DND-41 (cell line): ENCODE data around the gene PPP1R1C.

Experiments
- ATAC-seq: fragments of 200-7000 bp; cut with Tn5 transposase; 3 replicates; pipeline ENCODE4 v1.9.1; 2021; ENCODE audit warnings: low read depth; ENCODE audit not compliant: insufficient read depth
- DNase-seq: peaks from one replicate; pipeline ENCODE4 v3.0.0-alpha.2; 2020
- H2AFZ ChIP-seq: 2 replicates; pipeline ENCODE4 v1.6.0; 2012; ENCODE audit warnings: low read depth, low read length
- H3K27ac ChIP-seq: 2 replicates; pipeline ENCODE4 v1.5.1; 2012; ENCODE audit warnings: low read length, inconsistent platforms
- H3K27me3 ChIP-seq: fragments of 200-600 bp; sonication (generic); 2 replicates; pipeline ENCODE4 v1.6.0; 2012; ENCODE audit warnings: low read length, mild to moderate bottlenecking, inconsistent platforms; ENCODE audit not compliant: insufficient read depth, poor library complexity
- H3K36me3 ChIP-seq: 2 replicates; pipeline ENCODE4 v1.5.1; 2012; ENCODE audit warnings: low read length, inconsistent platforms; ENCODE audit not compliant: insufficient read depth
- H3K4me1 ChIP-seq: 2 replicates; pipeline ENCODE4 v1.5.1; 2012; ENCODE audit warnings: mild to moderate bottlenecking, low read length; ENCODE audit not compliant: insufficient read depth
- H3K4me2 ChIP-seq: 2 replicates; pipeline ENCODE4 v1.6.0; 2012; ENCODE audit warnings: mild to moderate bottlenecking, moderate library complexity, low read length, inconsistent platforms; ENCODE audit not compliant: insufficient read depth
- H3K4me3 ChIP-seq, 2 experiments: fragments of 200-600 bp in 1 of 2; shearing (Covaris generic) in 1 of 2; 2 replicates each; pipeline ENCODE4 v1.5.1; 2012 to 2016; ENCODE audit warnings: inconsistent platforms in 2 of 2, low read length in 2 of 2, mild to moderate bottlenecking in 2 of 2, low read depth in 1 of 2, moderate library complexity in 1 of 2
- H3K79me2 ChIP-seq: 2 replicates; pipeline ENCODE4 v1.6.0; 2012; ENCODE audit warnings: low read length, inconsistent platforms; ENCODE audit not compliant: insufficient read depth
- H3K9ac ChIP-seq: 2 replicates; pipeline ENCODE4 v1.6.0; 2012; ENCODE audit warnings: low read depth, mild to moderate bottlenecking, inconsistent platforms, low read length, moderate library complexity
- H3K9me3 ChIP-seq: 2 replicates; pipeline ENCODE4 v1.5.1; 2012; ENCODE audit warnings: low read length, moderate library complexity, mild to moderate bottlenecking, inconsistent platforms; ENCODE audit not compliant: insufficient read depth, severe bottlenecking
- H4K20me1 ChIP-seq: 2 replicates; pipeline ENCODE4 v1.6.0; 2012; ENCODE audit warnings: low read length; ENCODE audit not compliant: insufficient read depth
- CTCF ChIP-seq: IDR thresholded peaks from 2 replicates; pipeline ENCODE4 v1.5.1; 2012; ENCODE audit warnings: borderline replicate concordance, low read length, moderate library complexity, mild to moderate bottlenecking; ENCODE audit not compliant: poor library complexity, severe bottlenecking; ENCODE audit errors: extremely low read depth
- EZH2 ChIP-seq: IDR thresholded peaks from 3 replicates; pipeline ENCODE4 v1.6.1; 2012; ENCODE audit warnings: borderline replicate concordance, low read depth, mild to moderate bottlenecking, moderate library complexity, low read length, inconsistent platforms; ENCODE audit not compliant: severe bottlenecking

The PPP1R1C gene

GRCh38 chr2:182058056-182058455 lies 72.4 kb downstream of the PPP1R1C start:
- no peaks in the 10 kb centered on the region for H3K36me3 ChIP-seq
- H2AFZ ChIP-seq: no peak overlapping the region
- H3K4me1 ChIP-seq: no peaks in the 10 kb centered on the region
- DNase-seq (no peak), ATAC-seq (no peak)
- H3K27me3 ChIP-seq: no peaks in the 10 kb centered on the region
- H3K4me3 ChIP-seq: no peak overlapping the region
- H3K4me2 ChIP-seq: no peak overlapping the region
- no peak overlapping the region for H3K9ac ChIP-seq
- no peaks in the 10 kb centered on the region for H3K9me3 ChIP-seq
- no peaks in the 10 kb centered on the region for H3K79me2 ChIP-seq
- no peak overlapping the region for H3K27ac ChIP-seq
- no peak for TF ChIP-seq CTCF
- no peak for TF ChIP-seq EZH2
- no peaks in the 10 kb centered on the region for H4K20me1 ChIP-seq

- TF ChIP-seq EZH2 (no peak), CTCF (no peak)
- no peak for DNase-seq
- Histone ChIP-seq H3K9ac (no peak overlapping the region), H3K4me3 (no peak overlapping the region), H3K36me3 (no peaks in the 10 kb centered on the region), H4K20me1 (no peaks in the 10 kb centered on the region), H3K4me1 (no peaks in the 10 kb centered on the region), H3K4me2 (no peak overlapping the region), H3K79me2 (no peaks in the 10 kb centered on the region), H2AFZ (no peak overlapping the region), H3K9me3 (no peaks in the 10 kb centered on the region), H3K27me3 (no peaks in the 10 kb centered on the region), H3K27ac (no peak overlapping the region)
- no peak for ATAC-seq
Observed at GRCh38 chr2:182061739-182062138, 76.1 kb downstream of the PPP1R1C start.

GRCh38 chr2:182062329-182062972 lies 76.8 kb downstream of the PPP1R1C start:
- DNase-seq (no peak), ATAC-seq (no peak)
- no peaks in the 10 kb centered on the region for H3K4me1 ChIP-seq
- H3K79me2 ChIP-seq: no peaks in the 10 kb centered on the region
- H3K9ac ChIP-seq: no peak overlapping the region
- no peak overlapping the region for H3K4me3 ChIP-seq
- no peaks in the 10 kb centered on the region for H3K36me3 ChIP-seq
- H3K27me3 ChIP-seq: no peaks in the 10 kb centered on the region
- no peak overlapping the region for H3K4me2 ChIP-seq
- H3K27ac ChIP-seq: no peak overlapping the region
- H2AFZ ChIP-seq: no peak overlapping the region
- H3K9me3 ChIP-seq: no peaks in the 10 kb centered on the region
- TF ChIP-seq EZH2 (no peak), CTCF (no peak)
- H4K20me1 ChIP-seq: no peaks in the 10 kb centered on the region
